ENCODE data around the gene PXDN. TPM values are rescaled to one million over a fixed set of nuclear protein-coding genes. Genes with fewer than 3 reads are reported as not detected.

The PXDN gene
- total and polyA plus RNA-seq, 2 of the 4 experiments (the other 2 are of a cell fraction): 153 to 332 TPM

GRCh38 chr2:1787755-1788477 is 43.6 kb upstream of the PXDN start:
- Histone ChIP-seq H4K91ac (ENCODE audit: insufficient read depth, low read depth, low read length) (peak overlapping the region; percentile 10; the same call in 1 of the 2 replicates), H4K5ac (ENCODE audit: low read depth, low read length) (no peak overlapping the region), H3K4ac (ENCODE audit: low read depth, low read length) (peak overlapping the region; percentile 26; the same call in 1 of the 2 replicates), H3K23ac (ENCODE audit: low read depth, low read length) (no peak overlapping the region), H2BK5ac (ENCODE audit: low read depth, low read length, poor library complexity, severe bottlenecking) (no peak overlapping the region), H4K20me1 (ENCODE audit: insufficient read depth, low read length) (no peaks in the 10 kb centered on the region), H3K4me3 (ENCODE audit: insufficient read depth, low read depth, low read length) (no peak overlapping the region), H3K9ac (ENCODE audit: low read depth, low read length) (no peak overlapping the region), H2BK120ac (ENCODE audit: low read depth, low read length) (peak overlapping the region; percentile 25; the same call in 1 of the 2 replicates), H3K36me3 (ENCODE audit: control insufficient read depth, insufficient read depth, low read length) (no peaks in the 10 kb centered on the region), H2AK9ac (replicated peaks; ENCODE audit: low read depth, low read length, poor library complexity) (no peak overlapping the region), H3K18ac (ENCODE audit: low read depth, low read length) (no peak overlapping the region; the same call in 1 of the 2 replicates), H3K9me3 (ENCODE audit: control insufficient read depth, insufficient read depth, low read length) (no peaks in the 10 kb centered on the region), H3K4me2 (ENCODE audit: low read depth, low read length) (no peak overlapping the region), H3K14ac (replicated peaks; ENCODE audit: low read depth, low read length) (no peak overlapping the region), H2AFZ (replicated peaks; ENCODE audit: low read length, poor library complexity) (no peak overlapping the region), H3K9me1 (ENCODE audit: insufficient read depth, low read length) (0 out of 2 replicates have a peak, but pooled peaks cover 3% of the 10 kb centered on the region), H2BK15ac (ENCODE audit: low read depth, low read length) (no peak overlapping the region), H3K27me3 (ENCODE audit: control insufficient read depth, insufficient read depth, low read length) (no peaks in the 10 kb centered on the region; the same call in 1 of the 2 replicates), H3K56ac (ENCODE audit: extremely low read depth, insufficient read depth, low read length) (no peak overlapping the region), H2BK20ac (ENCODE audit: low read depth, low read length) (0 out of 2 replicates have a peak overlapping the region, but pooled peaks have one; percentile 5), H2AK5ac (ENCODE audit: low read depth, low read length) (peak overlapping the region; percentile 75; the same call in 1 of the 2 replicates), H3K4me1 (ENCODE audit: control insufficient read depth, insufficient read depth, low read length) (peaks cover 5% of the 10 kb centered on the region), H3K79me1 (ENCODE audit: low read depth in 1 of 2, low read length in 2 of 2) (no peaks in the 10 kb centered on the region), H4K8ac (ENCODE audit: low read depth in 2 of 2, low read length in 2 of 2) (no peak overlapping the region), H3K27ac (ENCODE audit: insufficient read depth, low read length) (no peak overlapping the region)
- in situ Hi-C loops (cut with MboI; ENCODE audit: low sequenced_read_pairs) (no loop called here), intact Hi-C loops (cut with micrococcal nuclease) (no loop called here), dilution Hi-C loops (cut with HindIII; ENCODE audit: low sequenced_read_pairs, unreplicated experiment) (no loop called here)
- ChIA-PET POLR2A (ENCODE audit: unreplicated experiment) (interaction anchor here (0.6 kb wide), 1 partner anchor 1534 kb away, joined by 3 read pairs; no protein-coding TSS in a partner anchor), CTCF (no interaction called here)
- DNase-seq (no peak), ATAC-seq (ENCODE audit: low read depth) (no peak)
- no TSS peak for BruUV-seq (replicated peaks)
- 90% methylated on average over 3 of the region's 10 CpGs; no CpG with 5 or more reads in 1 of the 2 experiments for WGBS, 2 experiments (ENCODE audit: extremely low coverage in 2 of 2, insufficient read length in 1 of 2)
- TF ChIP-seq BHLHE40 (IDR thresholded peaks at IDR 0.05; ENCODE audit: low read depth, low read length) (no peak), RFX5 (IDR thresholded peaks at IDR 0.05; ENCODE audit: low read depth, low read length) (no peak), POLR2A (IDR thresholded peaks at IDR 0.05; ENCODE audit: low read depth, low read length) (no peak), SMC3 (IDR thresholded peaks at IDR 0.05; ENCODE audit: low read depth, low read length) (no peak), USF2 (IDR thresholded peaks at IDR 0.05; ENCODE audit: low read depth, low read length) (no peak), CHD1 (IDR thresholded peaks at IDR 0.05; ENCODE audit: low read depth, low read length) (no peak), MXI1 (IDR thresholded peaks at IDR 0.05; ENCODE audit: borderline replicate concordance, low read depth, low read length) (no peak), MAZ (IDR thresholded peaks at IDR 0.05; ENCODE audit: borderline replicate concordance, low read depth, low read length) (no peak), RCOR1 (IDR thresholded peaks at IDR 0.05; ENCODE audit: insufficient replicate concordance, low read length) (no peak), NFE2L2 (IDR thresholded peaks at IDR 0.05; ENCODE audit: low read depth, low read length) (no peak), RAD21 (IDR thresholded peaks at IDR 0.05; ENCODE audit: low read length) (no peak), CEBPB (IDR thresholded peaks at IDR 0.05; ENCODE audit: low read depth, low read length) (no peak), MAFK (IDR thresholded peaks at IDR 0.05; ENCODE audit: low read depth, low read length) (no peak), CTCF (conservative IDR thresholded peaks at IDR 0.05; ENCODE audit: low read depth, low read length) (no peak)
- TF ChIP-seq, protein P1, sequence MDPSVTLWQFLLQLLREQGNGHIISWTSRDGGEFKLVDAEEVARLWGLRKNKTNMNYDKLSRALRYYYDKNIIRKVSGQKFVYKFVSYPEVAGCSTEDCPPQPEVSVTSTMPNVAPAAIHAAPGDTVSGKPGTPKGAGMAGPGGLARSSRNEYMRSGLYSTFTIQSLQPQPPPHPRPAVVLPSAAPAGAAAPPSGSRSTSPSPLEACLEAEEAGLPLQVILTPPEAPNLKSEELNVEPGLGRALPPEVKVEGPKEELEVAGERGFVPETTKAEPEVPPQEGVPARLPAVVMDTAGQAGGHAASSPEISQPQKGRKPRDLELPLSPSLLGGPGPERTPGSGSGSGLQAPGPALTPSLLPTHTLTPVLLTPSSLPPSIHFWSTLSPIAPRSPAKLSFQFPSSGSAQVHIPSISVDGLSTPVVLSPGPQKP (IDR thresholded peaks at IDR 0.05; ENCODE audit: borderline replicate concordance, low read depth, low read length): no peak
